Esophagus muscularis mucosa (tissue), 4 donors: Measurements from ENCODE around the gene OLFM2. TPM values are rescaled to one million over a fixed set of nuclear protein-coding genes. Genes with fewer than 3 reads are reported as not detected.
"Not testable (repeated sequence)": the region's sequence is repeated elsewhere in the genome, so short reads cannot be mapped to it uniquely, and the experiment has no call there.

Experiments used
- DNase-seq: peaks from one replicate; pipeline ENCODE4 v3.0.0-alpha.2; 2017; ENCODE audit errors: extremely low spot score
- H3K27ac ChIP-seq, 4 donors: fragments of 200-600 bp; sonication (generic); replicated peaks in 1 of 4; 1 replicate in 3 of 4; 2 replicates in 1 of 4; pipeline ENCODE4 v1.5.1; 2016 to 2019; ENCODE audit warnings: mild to moderate bottlenecking in 1 of 4
- H3K27me3 ChIP-seq, 4 donors: fragments of 200-600 bp; sonication (generic); one replicate each; pipeline versions ENCODE4 v1.5.1 to v1.6.0; 2016 to 2019
- H3K36me3 ChIP-seq, 4 donors: fragments of 200-600 bp; sonication (generic); one replicate each; pipeline ENCODE4 v1.5.1; 2016 to 2019
- H3K4me1 ChIP-seq, 4 donors: fragments of 200-600 bp; sonication (generic); one replicate each; pipeline ENCODE4 v1.5.1; 2016 to 2019
- H3K4me3 ChIP-seq, 4 donors: fragments of 200-600 bp; sonication (generic); 1 replicate in 2 of 4; 2 replicates in 2 of 4; pipeline ENCODE4 v1.5.1; 2016 to 2019; ENCODE audit warnings: mild to moderate bottlenecking in 4 of 4, moderate library complexity in 1 of 4
- H3K9me3 ChIP-seq, 4 donors: fragments of 200-600 bp; sonication (generic); 1 replicate in 3 of 4; 2 replicates in 1 of 4; pipeline ENCODE4 v1.5.1; 2016 to 2019
- EP300 ChIP-seq: sonication (generic); formaldehyde crosslinking; IDR thresholded peaks from one replicate; pipeline ENCODE4 v1.6.1; 2017; ENCODE audit warnings: antibody characterized with exemption
- POLR2A ChIP-seq: fragments of 450-650 bp; IDR thresholded peaks from one replicate; pipeline ENCODE4 v1.6.1; 2017; ENCODE audit warnings: antibody characterized with exemption, moderate library complexity, mild to moderate bottlenecking, low read depth
- POLR2AphosphoS5 ChIP-seq, 2 donors: sonication (generic); formaldehyde crosslinking; IDR thresholded peaks; one replicate each; pipeline ENCODE4 v1.6.1; 2017; ENCODE audit warnings: antibody characterized with exemption in 2 of 2
- WGBS: methylation state at CpG from one replicate; pipeline ENCODE4 v1.1.5; 2018; 5-methylcytosine and 5-hydroxymethylcytosine counted together
- intact Hi-C: fragments of 100-400 bp; cut with DNase I; formaldehyde crosslinking; loops from one replicate; pipeline ENCODE4 v1.15.1; 2023
- total RNA-seq, 4 donors: library from RNA; depleted of rRNA; stranded (reverse); fragments of >200 nt; gene quantifications; one replicate each; pipeline versions ENCODE4 v1.1.0 to v1.2.1, GENCODE V29; 2016
- TF ChIP-seq, protein P1 (sequence below), 3 experiments: fragments of 200-600 bp in 2 of 3; fragments of 450-650 bp in 1 of 3; sonication (generic) in 2 of 3; IDR thresholded peaks; one replicate each; pipeline ENCODE4 v1.5.1; 2017 to 2019; ENCODE audit warnings: antibody characterized with exemption in 3 of 3, mild to moderate bottlenecking in 2 of 3, moderate library complexity in 1 of 3

Gene OLFM2
- total RNA-seq, 4 donors from 2014 or later = 3.6 to 17.1 (median 11.6) TPM

DNA sequence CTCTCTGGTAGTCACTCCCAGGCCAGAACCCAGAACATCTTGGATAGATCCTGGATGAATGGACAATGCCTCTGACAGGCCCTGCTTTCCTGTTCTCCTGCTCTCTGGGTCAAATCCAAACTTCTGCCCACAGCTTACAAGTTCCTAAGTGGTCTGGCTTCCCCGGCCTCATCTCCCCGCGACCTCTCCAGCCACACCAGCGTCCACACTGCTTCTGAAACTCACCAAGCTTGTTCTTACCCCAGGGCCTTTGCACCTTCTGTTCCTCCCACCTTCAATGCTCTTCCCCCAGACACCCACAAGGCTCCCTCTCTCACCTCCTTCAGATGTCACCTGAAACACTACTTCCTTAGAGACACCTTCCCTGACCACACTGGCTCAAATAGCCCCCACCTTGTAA, 3.5 kb downstream of the OLFM2 start:
- intact Hi-C loops = loop anchor here (5.0 kb wide), 1 partner anchor 319 kb away; the partner anchor contains the start of gene MRPL4
- peaks cover 17 to 40% (median 39%) of the 10 kb centered on the region in 4 donors for H3K4me1 ChIP-seq

DNA sequence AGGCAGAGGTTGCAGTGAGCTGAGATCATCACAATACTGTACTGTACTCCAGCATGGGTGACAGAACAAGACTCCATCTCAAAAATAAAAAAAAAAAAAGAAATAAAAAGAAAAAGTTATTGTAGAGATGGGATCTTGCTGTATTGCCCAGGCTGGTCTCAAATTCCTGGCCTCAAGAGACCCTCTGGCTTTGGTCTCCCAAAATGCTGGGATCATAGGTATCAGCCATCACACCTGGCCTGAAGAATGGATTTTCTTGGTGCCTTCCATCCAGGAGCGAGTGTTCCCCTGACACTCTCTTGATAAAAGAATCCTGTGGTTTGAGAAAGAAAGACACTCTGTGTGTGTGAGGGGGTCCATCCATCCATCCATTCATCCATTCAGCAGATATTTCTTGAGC, 4.7 kb downstream of the OLFM2 start:
- DNase-seq = no peak
- no peak for TF ChIP-seq POLR2AphosphoS5 (IDR thresholded peaks at IDR 0.05)
- TF ChIP-seq, protein P1, sequence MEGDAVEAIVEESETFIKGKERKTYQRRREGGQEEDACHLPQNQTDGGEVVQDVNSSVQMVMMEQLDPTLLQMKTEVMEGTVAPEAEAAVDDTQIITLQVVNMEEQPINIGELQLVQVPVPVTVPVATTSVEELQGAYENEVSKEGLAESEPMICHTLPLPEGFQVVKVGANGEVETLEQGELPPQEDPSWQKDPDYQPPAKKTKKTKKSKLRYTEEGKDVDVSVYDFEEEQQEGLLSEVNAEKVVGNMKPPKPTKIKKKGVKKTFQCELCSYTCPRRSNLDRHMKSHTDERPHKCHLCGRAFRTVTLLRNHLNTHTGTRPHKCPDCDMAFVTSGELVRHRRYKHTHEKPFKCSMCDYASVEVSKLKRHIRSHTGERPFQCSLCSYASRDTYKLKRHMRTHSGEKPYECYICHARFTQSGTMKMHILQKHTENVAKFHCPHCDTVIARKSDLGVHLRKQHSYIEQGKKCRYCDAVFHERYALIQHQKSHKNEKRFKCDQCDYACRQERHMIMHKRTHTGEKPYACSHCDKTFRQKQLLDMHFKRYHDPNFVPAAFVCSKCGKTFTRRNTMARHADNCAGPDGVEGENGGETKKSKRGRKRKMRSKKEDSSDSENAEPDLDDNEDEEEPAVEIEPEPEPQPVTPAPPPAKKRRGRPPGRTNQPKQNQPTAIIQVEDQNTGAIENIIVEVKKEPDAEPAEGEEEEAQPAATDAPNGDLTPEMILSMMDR (IDR thresholded peaks at IDR 0.05) = no peak
- TF ChIP-seq POLR2A = no peak
- TF ChIP-seq EP300 = no peak
- Histone ChIP-seq H3K27me3 (peaks cover 0 to 72% (median 24%) of the 10 kb centered on the region in 4 donors), H3K4me1 (peaks cover 17 to 36% (median 34%) of the 10 kb centered on the region in 4 donors), H3K36me3 (no peaks in the 10 kb centered on the region), H3K4me3 (no peak overlapping the region), H3K9me3 (no peaks in the 10 kb centered on the region), H3K27ac (no peak overlapping the region)
- WGBS = 94% methylated on average over 1 of the region's 1 CpG
- intact Hi-C loops = loop anchor here (1.0 to 5.0 kb wide), 2 partner anchors 96 to 321 kb away; partner anchors contain the start of gene MRPL4

More for the DNA sequence above, 3.5 kb downstream of the OLFM2 start:
- H3K9me3 ChIP-seq = no peaks in the 10 kb centered on the region
- H3K27ac ChIP-seq = no peak overlapping the region
- WGBS = 80% methylated on average over 4 of the region's 4 CpGs
- no peak overlapping the region for H3K4me3 ChIP-seq
- H3K27me3 ChIP-seq = peaks cover 0 to 84% (median 24%) of the 10 kb centered on the region in 4 donors
- TF ChIP-seq POLR2AphosphoS5 (IDR thresholded peaks at IDR 0.05) = no peak
- TF ChIP-seq, protein P1 (IDR thresholded peaks at IDR 0.05) = no peak
- H3K36me3 ChIP-seq = no peaks in the 10 kb centered on the region
- DNase-seq = no peak

DNA sequence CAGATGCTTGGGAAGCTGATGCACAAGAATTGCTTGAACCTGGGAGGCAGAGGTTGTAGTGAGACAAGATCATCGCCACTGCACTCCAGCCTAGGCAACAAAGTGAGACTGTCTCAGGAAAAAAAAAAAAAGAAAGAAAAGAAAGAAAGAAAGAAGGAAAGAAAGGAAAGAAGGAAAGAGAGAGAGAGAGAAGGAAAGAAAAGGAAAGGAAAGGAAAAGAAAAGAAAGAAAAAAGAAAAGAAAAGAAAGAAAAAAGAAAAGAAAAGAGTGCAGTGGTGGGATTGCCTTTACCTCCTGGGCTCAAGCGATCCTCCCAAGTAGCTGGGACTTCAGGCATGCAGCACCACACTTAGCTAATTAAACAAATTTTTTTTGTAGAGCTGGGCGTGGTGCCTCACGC, 12.9 kb downstream of the OLFM2 start:
- intact Hi-C loops = no loop called here
- H3K9me3 ChIP-seq = no peaks in the 10 kb centered on the region

DNA sequence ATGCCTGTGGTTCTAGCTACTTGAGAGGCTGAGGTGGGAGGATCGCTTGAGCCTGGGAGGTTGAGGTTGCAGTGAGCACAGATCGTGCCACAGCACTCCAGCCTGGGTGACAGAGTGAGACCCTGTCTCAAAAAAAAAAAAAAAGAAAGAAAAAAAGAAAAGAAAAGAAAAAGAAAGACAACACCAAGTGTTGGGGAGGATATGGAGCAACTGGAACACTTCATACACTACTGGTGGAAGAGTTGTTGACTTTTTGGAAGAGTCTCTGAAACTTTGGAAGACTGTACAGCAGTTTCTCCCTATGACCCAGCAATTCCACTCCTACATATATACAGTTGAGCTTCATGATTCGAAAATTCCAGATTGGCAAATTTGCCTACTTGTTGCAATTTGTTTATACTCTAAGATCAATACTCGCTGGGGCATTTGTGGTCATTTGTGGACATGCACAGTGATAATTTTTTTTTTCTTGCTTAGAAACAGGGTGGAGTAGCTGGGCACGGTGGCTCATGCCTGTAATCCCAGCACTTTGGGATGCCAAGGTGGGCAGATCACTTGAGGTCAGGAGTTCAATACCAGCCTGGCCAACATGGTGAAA, 13.4 kb downstream of the OLFM2 start:
- H3K9me3 ChIP-seq, H3K27ac ChIP-seq, DNase-seq, H3K36me3 ChIP-seq, intact Hi-C loops, H3K4me1 ChIP-seq, H3K4me3 ChIP-seq: not testable (repeated sequence)
- H3K27me3 ChIP-seq = peaks cover 0 to 30% (median 2%) of the 10 kb centered on the region in 4 donors
- WGBS = 84% methylated on average over 5 of the region's 5 CpGs

More for the DNA sequence above, 12.9 kb downstream of the OLFM2 start:
- no peak overlapping the region for H3K27ac ChIP-seq
- WGBS = 93% methylated on average over 4 of the region's 4 CpGs
- peaks cover 0 to 25% (median 4%) of the 10 kb centered on the region in 4 donors for H3K27me3 ChIP-seq
- H3K4me3 ChIP-seq = no peak overlapping the region
- no peaks in the 10 kb centered on the region for H3K4me1 ChIP-seq
- H3K36me3 ChIP-seq = no peaks in the 10 kb centered on the region
- DNase-seq = no peak
- TF ChIP-seq, protein P1 (IDR thresholded peaks at IDR 0.05) = no peak
- TF ChIP-seq POLR2A (no peak), EP300 (no peak), POLR2AphosphoS5 (IDR thresholded peaks at IDR 0.05) (no peak)

DNA sequence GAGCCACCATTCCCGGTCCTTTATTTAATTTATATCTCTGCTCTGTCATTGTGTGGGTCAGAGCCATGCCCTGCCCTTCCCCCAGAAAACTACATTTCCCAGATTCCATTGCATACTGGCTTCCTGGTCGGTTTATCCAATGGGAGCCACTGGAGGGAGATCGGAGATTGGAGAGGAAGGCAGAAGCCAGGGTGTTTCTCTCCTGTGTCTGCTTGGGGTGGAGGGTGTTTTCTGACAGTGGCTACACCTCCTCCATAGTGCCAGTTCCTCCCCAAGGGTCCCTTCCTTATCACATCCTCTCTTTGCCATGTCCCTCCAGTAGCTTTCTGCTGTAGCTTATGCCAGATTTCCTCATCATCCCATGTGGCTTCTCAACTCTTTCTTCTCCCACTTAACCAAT, 19.0 kb downstream of the OLFM2 start:
- TF ChIP-seq POLR2A (no peak), EP300 (no peak), POLR2AphosphoS5 (IDR thresholded peaks at IDR 0.05) (no peak)
- no peaks in the 10 kb centered on the region for H3K36me3 ChIP-seq
- H3K4me1 ChIP-seq = peaks cover 17 to 25% (median 24%) of the 10 kb centered on the region in 4 donors
- H3K27me3 ChIP-seq = peaks cover 0 to 82% (median 26%) of the 10 kb centered on the region in 4 donors
- no peak overlapping the region for H3K27ac ChIP-seq
- no peak for DNase-seq
- 12% methylated on average over 3 of the region's 3 CpGs for WGBS
- H3K9me3 ChIP-seq = no peaks in the 10 kb centered on the region
- intact Hi-C loops = no loop called here
- H3K4me3 ChIP-seq = no peak overlapping the region
